ENCODE measurements around the gene CDH5. TPM values are rescaled to one million over a fixed set of nuclear protein-coding genes. Genes with fewer than 3 reads are reported as not detected.

CDH5 gene
- total RNA-seq, 2 experiments from 2014 or later: not detected

DNA sequence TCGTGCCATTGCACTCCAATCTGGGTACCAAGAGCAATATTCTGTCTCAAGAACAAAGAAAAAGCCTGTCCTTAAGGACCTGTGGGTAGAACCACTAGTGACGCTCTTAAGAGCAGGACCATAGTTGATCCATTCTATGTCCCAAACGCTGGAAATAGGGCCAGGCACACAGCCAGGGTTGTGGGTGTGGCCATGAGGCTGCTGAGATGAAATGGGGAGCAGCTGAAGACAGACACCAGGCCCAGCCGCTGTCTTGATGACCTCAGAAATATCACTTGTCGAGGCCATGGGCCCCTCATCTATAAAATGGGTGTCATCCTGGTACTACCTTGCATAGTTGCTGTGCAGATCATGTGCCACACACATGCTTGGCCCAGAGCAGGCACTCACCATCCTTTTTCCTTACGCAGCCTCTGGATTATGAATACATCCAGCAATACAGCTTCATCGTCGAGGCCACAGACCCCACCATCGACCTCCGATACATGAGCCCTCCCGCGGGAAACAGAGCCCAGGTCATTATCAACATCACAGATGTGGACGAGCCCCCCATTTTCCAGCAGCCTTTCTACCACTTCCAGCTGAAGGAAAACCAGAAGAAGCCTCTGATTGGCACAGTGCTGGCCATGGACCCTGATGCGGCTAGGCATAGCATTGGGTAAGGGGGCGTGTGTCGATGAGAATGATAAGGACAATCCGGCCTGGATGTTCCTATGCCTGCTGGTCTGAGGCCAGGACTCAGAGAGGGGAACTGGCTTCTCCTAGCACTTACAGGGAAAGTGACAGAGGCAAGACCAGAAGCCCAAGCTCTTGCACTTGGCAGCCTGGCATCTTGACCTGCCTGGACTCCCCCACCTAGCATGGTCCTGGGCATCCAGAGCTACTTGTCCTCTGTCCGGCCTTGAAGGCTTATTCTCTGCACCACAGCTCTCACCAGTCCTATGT lies 25.5 kb downstream of the CDH5 start:
- no TSS peak for BruUV-seq (replicated peaks)
- Histone ChIP-seq H3K4me3 (ENCODE audit: low read depth, low read length, poor library complexity, severe bottlenecking) (no peak overlapping the region), H3K4me2 (ENCODE audit: low read length) (no peak overlapping the region), H3K27ac (ENCODE audit: low read depth, low read length, poor library complexity, severe bottlenecking) (no peak overlapping the region), H4K20me1 (ENCODE audit: insufficient read depth, low read length) (no peaks in the 10 kb centered on the region), H3K36me3 (ENCODE audit: insufficient read depth, low read length) (no peaks in the 10 kb centered on the region), H3K79me2 (ENCODE audit: insufficient read depth, low read depth, low read length) (no peaks in the 10 kb centered on the region), H2AFZ (ENCODE audit: low read length) (no peak overlapping the region), H3K4me1 (ENCODE audit: insufficient read depth, low read length, poor library complexity, severe bottlenecking) (no peaks in the 10 kb centered on the region), H3K9me2 (ENCODE audit: insufficient read depth, low read length) (no peaks in the 10 kb centered on the region), H3K9me3 (ENCODE audit: low read length) (no peaks in the 10 kb centered on the region)
- ChIA-PET CTCF (ENCODE audit: unreplicated experiment) (no interaction called here), POLR2A (interaction anchor here (0.6 kb wide), 1 partner anchor 199 kb away, joined by 3 read pairs; no protein-coding TSS in a partner anchor)
- no peak for DNase-seq (ENCODE audit: low spot score)
- TF ChIP-seq EZH2phosphoT487 (IDR thresholded peaks at IDR 0.05; ENCODE audit: borderline replicate concordance, low read depth, low read length): no peak
- TF ChIP-seq, protein P1, sequence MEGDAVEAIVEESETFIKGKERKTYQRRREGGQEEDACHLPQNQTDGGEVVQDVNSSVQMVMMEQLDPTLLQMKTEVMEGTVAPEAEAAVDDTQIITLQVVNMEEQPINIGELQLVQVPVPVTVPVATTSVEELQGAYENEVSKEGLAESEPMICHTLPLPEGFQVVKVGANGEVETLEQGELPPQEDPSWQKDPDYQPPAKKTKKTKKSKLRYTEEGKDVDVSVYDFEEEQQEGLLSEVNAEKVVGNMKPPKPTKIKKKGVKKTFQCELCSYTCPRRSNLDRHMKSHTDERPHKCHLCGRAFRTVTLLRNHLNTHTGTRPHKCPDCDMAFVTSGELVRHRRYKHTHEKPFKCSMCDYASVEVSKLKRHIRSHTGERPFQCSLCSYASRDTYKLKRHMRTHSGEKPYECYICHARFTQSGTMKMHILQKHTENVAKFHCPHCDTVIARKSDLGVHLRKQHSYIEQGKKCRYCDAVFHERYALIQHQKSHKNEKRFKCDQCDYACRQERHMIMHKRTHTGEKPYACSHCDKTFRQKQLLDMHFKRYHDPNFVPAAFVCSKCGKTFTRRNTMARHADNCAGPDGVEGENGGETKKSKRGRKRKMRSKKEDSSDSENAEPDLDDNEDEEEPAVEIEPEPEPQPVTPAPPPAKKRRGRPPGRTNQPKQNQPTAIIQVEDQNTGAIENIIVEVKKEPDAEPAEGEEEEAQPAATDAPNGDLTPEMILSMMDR (conservative IDR thresholded peaks at IDR 0.05; ENCODE audit: low read length): no peak
- intact Hi-C loops (cut with micrococcal nuclease; ENCODE audit: unreplicated experiment): no loop called here

DNA sequence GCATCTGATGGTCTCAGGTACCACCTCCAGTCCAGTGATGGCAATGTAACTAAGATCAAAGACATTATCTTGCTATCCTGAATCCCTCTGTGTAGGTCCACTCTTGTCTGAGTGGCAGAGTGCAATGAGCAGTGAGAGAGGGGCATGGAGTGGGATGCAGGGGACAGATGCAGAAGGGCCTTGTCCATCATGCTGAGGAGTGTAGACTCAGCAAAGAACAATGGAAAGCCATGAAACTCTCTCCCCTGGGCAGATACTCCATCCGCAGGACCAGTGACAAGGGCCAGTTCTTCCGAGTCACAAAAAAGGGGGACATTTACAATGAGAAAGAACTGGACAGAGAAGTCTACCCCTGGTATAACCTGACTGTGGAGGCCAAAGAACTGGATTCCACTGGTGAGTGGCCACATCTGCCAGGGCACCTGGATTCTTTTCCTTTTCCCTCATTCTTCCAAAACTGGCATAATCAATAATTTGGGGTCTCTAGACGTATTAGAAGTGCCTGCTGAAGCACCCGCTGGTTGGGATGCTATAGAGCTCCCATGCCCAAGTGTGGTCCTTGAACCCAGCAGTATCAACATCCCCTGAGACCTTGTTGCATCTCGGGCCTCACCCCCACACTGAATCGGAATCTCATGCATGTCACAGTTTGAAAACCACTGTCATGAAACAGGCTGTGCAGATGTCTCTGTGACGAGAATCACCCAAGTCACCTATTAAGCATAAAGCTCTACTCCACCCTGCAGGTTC lies 29.5 kb downstream of the CDH5 start:
- no peak overlapping the region for H3K4me3 ChIP-seq (ENCODE audit: low read depth, low read length, poor library complexity, severe bottlenecking)
- TF ChIP-seq, protein P1 (conservative IDR thresholded peaks at IDR 0.05; ENCODE audit: low read length): no peak
- no peak for TF ChIP-seq EZH2phosphoT487 (IDR thresholded peaks at IDR 0.05; ENCODE audit: borderline replicate concordance, low read depth, low read length)
- POLR2A ChIA-PET: interaction anchor here (0.6 kb wide), 1 partner anchor 389 kb away, joined by 4 read pairs; no protein-coding TSS in a partner anchor

More for the DNA sequence above, 29.5 kb downstream of the CDH5 start:
- no peaks in the 10 kb centered on the region for H3K9me3 ChIP-seq (ENCODE audit: low read length)
- no peaks in the 10 kb centered on the region for H3K79me2 ChIP-seq (ENCODE audit: insufficient read depth, low read depth, low read length)
- H3K4me1 ChIP-seq (ENCODE audit: insufficient read depth, low read length, poor library complexity, severe bottlenecking): no peaks in the 10 kb centered on the region
- BruUV-seq (replicated peaks): no TSS peak
- CTCF ChIA-PET (ENCODE audit: unreplicated experiment): no interaction called here
- H2AFZ ChIP-seq (ENCODE audit: low read length): no peak overlapping the region
- no peaks in the 10 kb centered on the region for H3K36me3 ChIP-seq (ENCODE audit: insufficient read depth, low read length)
- H3K9me2 ChIP-seq (ENCODE audit: insufficient read depth, low read length): no peaks in the 10 kb centered on the region
- H3K27ac ChIP-seq (ENCODE audit: low read depth, low read length, poor library complexity, severe bottlenecking): no peak overlapping the region
- DNase-seq (ENCODE audit: low spot score): no peak
- intact Hi-C loops (cut with micrococcal nuclease; ENCODE audit: unreplicated experiment): no loop called here
- no peaks in the 10 kb centered on the region for H4K20me1 ChIP-seq (ENCODE audit: insufficient read depth, low read length)
- no peak overlapping the region for H3K4me2 ChIP-seq (ENCODE audit: low read length)
